ENCODE results near the gene AMBRA1. TPM values are rescaled to one million over a fixed set of nuclear protein-coding genes. Genes with fewer than 3 reads are reported as not detected.

Gene AMBRA1
- polyA plus RNA-seq, 2 of the 4 experiments (the other 2 are of a cell fraction) = 11.5 to 13.4 TPM

- Histone ChIP-seq H3K4me3 (no peak overlapping the region), H3K4me1 (no peaks in the 10 kb centered on the region; the same call in 2 of the 3 replicates), H3K9me3 (no peaks in the 10 kb centered on the region), H3K27ac (peak overlapping the region in 1 of 2 experiments; percentile 58; a peak in 2 of 6 replicates), H3K4me2 (no peak overlapping the region)
- no peak for FAIRE-seq
- ChIA-PET POLR2A (no interaction called here), CTCF (interaction anchor here (0.7 to 19.6 kb wide), 12 partner anchors 9 to 266 kb away, joined by 3 to 325 read pairs (median 6); partner anchors contain the start of genes CHRM4 and DGKZ)
- WGBS (ENCODE audit: missing lambda C conversion rate) = 57% methylated on average over 15 of the region's 25 CpGs
- peak; percentile 75 to 79 for DNase-seq (ENCODE audit: low read depth in 1 of 2, low spot score in 1 of 2)
- peak; percentile 63 for TF ChIP-seq CTCF (IDR thresholded peaks at IDR 0.05)
- peak in 1 of 2 experiments; percentile 37; a peak in 2 of 5 replicates for TF ChIP-seq RAD21 (conservative IDR thresholded peaks at IDR 0.05 in 1 of 2, IDR thresholded peaks at IDR 0.05 in 1 of 2)
- peak; percentile 42; the same call in 1 of the 3 replicates for TF ChIP-seq SMC3 (IDR thresholded peaks at IDR 0.05)
- TF ChIP-seq CHD4 (IDR thresholded peaks at IDR 0.05; ENCODE audit: borderline replicate concordance) = no peak
- peak; percentile 60; the same call in 1 of the 2 replicates for TF ChIP-seq TP53 (CRISPR knock-in tag; IDR thresholded peaks at IDR 0.05)
- ATAC-seq = peak; percentile 80 to 89
Measured at GRCh38 chr11:46369458-46370152, 224.2 kb downstream of the AMBRA1 start.

DNA sequence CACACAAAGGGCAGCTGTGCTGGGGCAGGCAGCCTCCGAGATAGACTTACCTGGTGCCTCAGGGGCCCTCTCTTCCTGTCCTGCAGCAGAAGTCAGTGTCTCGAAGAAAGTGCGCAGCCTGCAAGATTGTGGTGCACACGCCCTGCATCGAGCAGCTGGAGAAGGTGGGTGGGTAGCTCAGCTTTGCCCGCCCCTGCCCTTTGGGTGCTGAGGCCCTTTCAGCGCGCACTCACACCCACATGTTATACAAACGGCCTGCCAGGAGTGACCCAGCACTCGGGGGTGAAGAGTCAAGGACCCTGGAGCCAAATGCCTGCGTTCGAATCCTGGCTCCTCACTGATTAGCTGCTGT lies 225.9 kb downstream of the AMBRA1 start:
- no peak overlapping the region for H3K27ac ChIP-seq
- FAIRE-seq (no peak), ATAC-seq (peak in 1 of 2 experiments; percentile 4; a peak in 1 of 6 replicates), DNase-seq (ENCODE audit: low read depth in 1 of 2, low spot score in 1 of 2) (no peak)
- ChIA-PET CTCF (interaction anchor here (0.6 to 19.6 kb wide), 17 partner anchors 10 to 601 kb away, joined by 3 to 325 read pairs (median 4); partner anchors contain the start of genes CHRM4 and DGKZ), POLR2A (no interaction called here)
- WGBS (ENCODE audit: missing lambda C conversion rate) = 76% methylated on average over 11 of the region's 12 CpGs
- H3K4me1 ChIP-seq = peaks cover 6% of the 10 kb centered on the region
- no peak overlapping the region for H3K4me2 ChIP-seq
- TF ChIP-seq, protein P1, sequence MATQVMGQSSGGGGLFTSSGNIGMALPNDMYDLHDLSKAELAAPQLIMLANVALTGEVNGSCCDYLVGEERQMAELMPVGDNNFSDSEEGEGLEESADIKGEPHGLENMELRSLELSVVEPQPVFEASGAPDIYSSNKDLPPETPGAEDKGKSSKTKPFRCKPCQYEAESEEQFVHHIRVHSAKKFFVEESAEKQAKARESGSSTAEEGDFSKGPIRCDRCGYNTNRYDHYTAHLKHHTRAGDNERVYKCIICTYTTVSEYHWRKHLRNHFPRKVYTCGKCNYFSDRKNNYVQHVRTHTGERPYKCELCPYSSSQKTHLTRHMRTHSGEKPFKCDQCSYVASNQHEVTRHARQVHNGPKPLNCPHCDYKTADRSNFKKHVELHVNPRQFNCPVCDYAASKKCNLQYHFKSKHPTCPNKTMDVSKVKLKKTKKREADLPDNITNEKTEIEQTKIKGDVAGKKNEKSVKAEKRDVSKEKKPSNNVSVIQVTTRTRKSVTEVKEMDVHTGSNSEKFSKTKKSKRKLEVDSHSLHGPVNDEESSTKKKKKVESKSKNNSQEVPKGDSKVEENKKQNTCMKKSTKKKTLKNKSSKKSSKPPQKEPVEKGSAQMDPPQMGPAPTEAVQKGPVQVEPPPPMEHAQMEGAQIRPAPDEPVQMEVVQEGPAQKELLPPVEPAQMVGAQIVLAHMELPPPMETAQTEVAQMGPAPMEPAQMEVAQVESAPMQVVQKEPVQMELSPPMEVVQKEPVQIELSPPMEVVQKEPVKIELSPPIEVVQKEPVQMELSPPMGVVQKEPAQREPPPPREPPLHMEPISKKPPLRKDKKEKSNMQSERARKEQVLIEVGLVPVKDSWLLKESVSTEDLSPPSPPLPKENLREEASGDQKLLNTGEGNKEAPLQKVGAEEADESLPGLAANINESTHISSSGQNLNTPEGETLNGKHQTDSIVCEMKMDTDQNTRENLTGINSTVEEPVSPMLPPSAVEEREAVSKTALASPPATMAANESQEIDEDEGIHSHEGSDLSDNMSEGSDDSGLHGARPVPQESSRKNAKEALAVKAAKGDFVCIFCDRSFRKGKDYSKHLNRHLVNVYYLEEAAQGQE (IDR thresholded peaks at IDR 0.05) = no peak
- TF ChIP-seq JUNB (IDR thresholded peaks at IDR 0.05) = no peak
- no peak for TF ChIP-seq FOSB (CRISPR knock-in tag; IDR thresholded peaks at IDR 0.05)
- TF ChIP-seq EHF (CRISPR knock-in tag; IDR thresholded peaks at IDR 0.05) = no peak
- no peak for TF ChIP-seq HOXA7 (CRISPR knock-in tag; IDR thresholded peaks at IDR 0.05)
- TF ChIP-seq CTCF (IDR thresholded peaks at IDR 0.05) = peak; percentile 18; the same call in 1 of the 3 replicates
- TF ChIP-seq RAD21 (conservative IDR thresholded peaks at IDR 0.05 in 1 of 2, IDR thresholded peaks at IDR 0.05 in 1 of 2) = 0 out of 5 replicates have a peak, but pooled peaks of 1 of the 2 experiments have one; percentile 3
- TF ChIP-seq SMC3 (IDR thresholded peaks at IDR 0.05) = no peak
- TF ChIP-seq FOSL2 (IDR thresholded peaks at IDR 0.05) = no peak
- no peak for TF ChIP-seq FOSL2 (CRISPR knock-in tag; IDR thresholded peaks at IDR 0.05)
- H3K4me3 ChIP-seq = no peak overlapping the region
- no peaks in the 10 kb centered on the region for H3K9me3 ChIP-seq

Data from A549 (cell line).